ENCODE data around the gene GPR137. TPM values are rescaled to one million over a fixed set of nuclear protein-coding genes. Genes with fewer than 3 reads are reported as not detected.
A peak's percentile ranks its signal among the peaks of the same experiment; 100 is the strongest.
"Not testable (repeated sequence)": the region's sequence is repeated elsewhere in the genome, so short reads cannot be mapped to it uniquely, and the experiment has no call there.

The GPR137 gene
- polyA plus RNA-seq, 2 of the 4 experiments (the other 2 are of a cell fraction): 11.0 to 37.4 TPM

DNA sequence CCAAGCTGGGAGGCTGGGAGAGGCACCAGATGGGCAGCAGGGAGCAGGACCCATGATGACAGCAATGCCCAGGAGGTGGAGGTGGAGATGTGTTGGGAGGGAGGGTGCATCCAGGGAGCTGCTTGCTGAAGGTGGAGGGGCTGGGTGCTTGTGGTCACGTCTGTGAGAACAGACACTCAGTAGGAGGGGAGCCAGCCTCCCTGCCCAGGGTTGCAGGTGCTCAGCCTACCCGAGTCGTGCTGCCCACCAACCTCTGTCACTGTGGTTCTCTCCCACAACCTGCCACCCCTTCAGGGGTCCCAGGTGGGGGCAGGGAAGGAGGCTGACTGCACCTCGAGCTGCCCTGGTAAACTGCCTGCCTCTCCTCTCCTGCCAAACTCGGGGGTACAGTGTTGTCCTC lies 37.7 kb downstream of the GPR137 start:
- FAIRE-seq (no peak), DNase-seq (ENCODE audit: low read depth in 1 of 2, low spot score in 1 of 2) (no peak), ATAC-seq (no peak)
- H3K4me1 ChIP-seq: peaks cover 8% of the 10 kb centered on the region; the same call in 2 of the 3 replicates
- TF ChIP-seq, protein P1, sequence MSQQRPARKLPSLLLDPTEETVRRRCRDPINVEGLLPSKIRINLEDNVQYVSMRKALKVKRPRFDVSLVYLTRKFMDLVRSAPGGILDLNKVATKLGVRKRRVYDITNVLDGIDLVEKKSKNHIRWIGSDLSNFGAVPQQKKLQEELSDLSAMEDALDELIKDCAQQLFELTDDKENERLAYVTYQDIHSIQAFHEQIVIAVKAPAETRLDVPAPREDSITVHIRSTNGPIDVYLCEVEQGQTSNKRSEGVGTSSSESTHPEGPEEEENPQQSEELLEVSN (IDR thresholded peaks at IDR 0.05; ENCODE audit: borderline replicate concordance, low read depth): no peak
- TF ChIP-seq CTCF (IDR thresholded peaks at IDR 0.05): no peak
- no peak for TF ChIP-seq MAZ (IDR thresholded peaks at IDR 0.05; ENCODE audit: borderline replicate concordance, low read depth, low read length)
- no peak for TF ChIP-seq HOXB13 (CRISPR knock-in tag; IDR thresholded peaks at IDR 0.05; ENCODE audit: low read depth)
- no peak for TF ChIP-seq PBX3 (IDR thresholded peaks at IDR 0.05)
- no peak for TF ChIP-seq FOXS1 (CRISPR knock-in tag; IDR thresholded peaks at IDR 0.05)
- no peak for TF ChIP-seq SREBF2 (IDR thresholded peaks at IDR 0.05)
- no peak for TF ChIP-seq MAFK (IDR thresholded peaks at IDR 0.05; ENCODE audit: partially characterized antibody)
- TF ChIP-seq HOXA7 (CRISPR knock-in tag; IDR thresholded peaks at IDR 0.05): no peak
- no peak for TF ChIP-seq HEYL (CRISPR knock-in tag; IDR thresholded peaks at IDR 0.05)
- TF ChIP-seq CEBPB (IDR thresholded peaks at IDR 0.05): no peak
- TF ChIP-seq FOSB (CRISPR knock-in tag; IDR thresholded peaks at IDR 0.05): no peak
- ChIA-PET POLR2A (no interaction called here), CTCF (interaction anchor here (0.6 to 13.4 kb wide), 7 partner anchors 9 to 119 kb away, joined by 3 to 312 read pairs (median 6); partner anchors contain the start of genes CATSPERZ, CCDC88B and ESRRA)
- H3K4me3 ChIP-seq: no peak overlapping the region
- H3K4me2 ChIP-seq: no peak overlapping the region
- WGBS (ENCODE audit: missing lambda C conversion rate): 72% methylated on average over 5 of the region's 5 CpGs
- no peak overlapping the region for H3K27ac ChIP-seq
- no peaks in the 10 kb centered on the region for H3K9me3 ChIP-seq

DNA sequence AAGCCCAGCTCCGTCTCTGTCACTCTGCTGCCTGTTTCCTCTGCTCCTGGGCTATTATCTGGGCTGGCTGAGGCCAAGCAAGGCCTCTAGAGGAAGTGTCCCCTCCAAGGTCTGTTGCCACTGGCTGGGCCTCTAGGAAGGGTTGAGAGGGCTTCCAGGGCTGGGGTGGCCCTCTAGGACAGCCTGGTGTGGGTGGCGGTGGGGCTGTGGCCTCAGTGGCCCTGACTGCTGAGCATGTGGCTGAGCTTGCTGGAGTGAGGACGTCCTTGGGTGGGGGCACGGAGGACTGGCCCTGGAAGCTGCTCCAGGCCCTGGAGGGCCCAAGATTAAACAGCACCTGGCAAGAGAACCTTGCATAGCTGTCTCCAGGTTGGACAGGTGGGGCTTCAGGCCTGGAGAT lies 38.3 kb downstream of the GPR137 start:
- H3K4me3 ChIP-seq; H3K4me2 ChIP-seq; H3K4me1 ChIP-seq; POLR2A ChIA-PET; DNase-seq (ENCODE audit: low read depth in 1 of 2, low spot score in 1 of 2); H3K9me3 ChIP-seq; FAIRE-seq: not testable (repeated sequence)
- H3K27ac ChIP-seq: 0 out of 6 replicates have a peak overlapping the region, but pooled peaks of 1 of the 2 experiments have one; percentile 26
- CTCF ChIA-PET: interaction anchor here (1.2 to 13.4 kb wide), 6 partner anchors 8 to 119 kb away, joined by 3 to 312 read pairs (median 24); partner anchors contain the start of genes CATSPERZ, CCDC88B and ESRRA
- peak in 1 of 2 experiments; percentile 5; a peak in 1 of 6 replicates for ATAC-seq
- WGBS (ENCODE audit: missing lambda C conversion rate): 89% methylated on average over 4 of the region's 4 CpGs

- 88% methylated on average over 11 of the region's 11 CpGs for WGBS (ENCODE audit: missing lambda C conversion rate)
- Histone ChIP-seq H3K4me2 (no peak overlapping the region), H3K4me1 (no peaks in the 10 kb centered on the region; the same call in 2 of the 3 replicates), H3K9me3 (no peaks in the 10 kb centered on the region), H3K4me3 (no peak overlapping the region), H3K27ac (no peak overlapping the region)
- CTCF ChIA-PET: interaction anchor here (1.2 to 13.4 kb wide), 6 partner anchors 7 to 120 kb away, joined by 3 to 312 read pairs (median 5); partner anchors contain the start of genes CATSPERZ, CCDC88B, ESRRA and PRDX5
- no peak for TF ChIP-seq EP300 (IDR thresholded peaks at IDR 0.05)
- no peak for TF ChIP-seq MAFK (IDR thresholded peaks at IDR 0.05; ENCODE audit: partially characterized antibody)
- TF ChIP-seq, protein P2, sequence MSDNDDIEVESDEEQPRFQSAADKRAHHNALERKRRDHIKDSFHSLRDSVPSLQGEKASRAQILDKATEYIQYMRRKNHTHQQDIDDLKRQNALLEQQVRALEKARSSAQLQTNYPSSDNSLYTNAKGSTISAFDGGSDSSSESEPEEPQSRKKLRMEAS (IDR thresholded peaks at IDR 0.05): no peak
- no peak for TF ChIP-seq ZSCAN20 (CRISPR knock-in tag; IDR thresholded peaks at IDR 0.05)
- no peak for TF ChIP-seq ELK1 (IDR thresholded peaks at IDR 0.05; ENCODE audit: low read depth, low read length)
- TF ChIP-seq ZNF302 (CRISPR knock-in tag; IDR thresholded peaks at IDR 0.05): no peak
- TF ChIP-seq, protein P1 (IDR thresholded peaks at IDR 0.05; ENCODE audit: borderline replicate concordance, low read depth): no peak
- TF ChIP-seq MAZ (IDR thresholded peaks at IDR 0.05; ENCODE audit: borderline replicate concordance, low read depth, low read length): no peak
- TF ChIP-seq EHMT2 (IDR thresholded peaks at IDR 0.05; ENCODE audit: low read depth): no peak
- TF ChIP-seq SMC3 (IDR thresholded peaks at IDR 0.05): no peak
- no peak for TF ChIP-seq HMGXB4 (CRISPR knock-in tag; IDR thresholded peaks at IDR 0.05; ENCODE audit: borderline replicate concordance)
- no peak for TF ChIP-seq HOXA7 (CRISPR knock-in tag; IDR thresholded peaks at IDR 0.05)
- no peak for TF ChIP-seq CBX8 (IDR thresholded peaks at IDR 0.05)
- no peak for TF ChIP-seq RFX5 (IDR thresholded peaks at IDR 0.05)
- no peak for TF ChIP-seq MYC (IDR thresholded peaks at IDR 0.05; ENCODE audit: borderline replicate concordance, low read length)
- no peak for DNase-seq (ENCODE audit: low read depth in 1 of 2, low spot score in 1 of 2)
- FAIRE-seq: no peak
- POLR2A ChIA-PET: no interaction called here
- no peak for ATAC-seq
Observed at GRCh38 chr11:64324692-64325469, 39.2 kb downstream of the GPR137 start.

Measured in A549 (cell line).